Panc1 (cell line): Measurements from ENCODE around the gene MYT1. TPM values are rescaled to one million over a fixed set of nuclear protein-coding genes. Genes with fewer than 3 reads are reported as not detected.

Source experiments
- ATAC-seq: fragments of 200-7000 bp; cut with Tn5 transposase; 2 replicates; pipeline ENCODE4 v1.9.1; 2020; ENCODE audit warnings: mild to moderate bottlenecking, moderate library complexity
- BruUV-seq: library from RNA; stranded (reverse); fragments of 400-500 nt; replicated peaks from 2 replicates; lab custom pipeline; 2021; lab: Mats Ljungman, UMichigan
- CTCF ChIA-PET: fragments of 300-600 bp; sonication (Branson Sonifier 250); formaldehyde crosslinking; loops from one replicate; lab custom pipeline; 2022; ENCODE audit warnings: antibody characterized with exemption; lab: Charles Lee
- POLR2A ChIA-PET: fragments of 300-600 bp; sonication (Branson Sonifier 250); formaldehyde crosslinking; loops from one replicate; lab custom pipeline; 2022; ENCODE audit warnings: antibody characterized with exemption; lab: Charles Lee
- DNase-seq: peaks from one replicate; pipeline ENCODE4 v3.0.0-alpha.2; 2010; ENCODE audit warnings: low read depth, low spot score
- H3K27ac ChIP-seq: 2 replicates; pipeline ENCODE4 v1.5.1; 2011; ENCODE audit warnings: mild to moderate bottlenecking, low read length, inconsistent platforms
- H3K27me3 ChIP-seq: fragments of 200-500 bp; sonication (Bioruptor generic); 2 replicates; pipeline ENCODE4 v1.6.0; 2014; ENCODE audit warnings: low read length, inconsistent platforms; ENCODE audit not compliant: control insufficient read depth, insufficient read depth
- H3K36me3 ChIP-seq: fragments of 200-500 bp; sonication (Bioruptor generic); 2 replicates; pipeline ENCODE4 v1.5.1; 2014; ENCODE audit warnings: inconsistent platforms, mild to moderate bottlenecking, low read length, moderate library complexity; ENCODE audit not compliant: control insufficient read depth, insufficient read depth
- H3K4me1 ChIP-seq: 2 replicates; pipeline ENCODE4 v1.5.1; 2011; ENCODE audit warnings: inconsistent platforms, mild to moderate bottlenecking, low read length, moderate library complexity; ENCODE audit not compliant: control insufficient read depth, insufficient read depth
- H3K4me3 ChIP-seq, 2 experiments: 2 replicates each; pipeline ENCODE4 v1.5.1; 2011 to 2012; ENCODE audit warnings: low read depth in 2 of 2, low read length in 2 of 2, mild to moderate bottlenecking in 2 of 2, inconsistent platforms in 1 of 2, moderate library complexity in 1 of 2
- H3K9me3 ChIP-seq: fragments of 200-500 bp; sonication (Bioruptor generic); 2 replicates; pipeline ENCODE4 v1.5.1; 2014; ENCODE audit warnings: low read depth, mild to moderate bottlenecking, inconsistent platforms, low read length, moderate library complexity; ENCODE audit not compliant: control insufficient read depth, insufficient read depth
- POLR2AphosphoS5 ChIP-seq: IDR thresholded peaks from 2 replicates; pipeline ENCODE4 v1.6.1; 2012; ENCODE audit warnings: mild to moderate bottlenecking, low read depth, low read length, moderate library complexity
- SIN3A ChIP-seq: IDR thresholded peaks from 2 replicates; pipeline ENCODE4 v1.6.1; 2012; ENCODE audit warnings: low read depth, mild to moderate bottlenecking, low read length, moderate library complexity, borderline replicate concordance; ENCODE audit not compliant: insufficient read depth
- TCF7L2 ChIP-seq: IDR thresholded peaks from 2 replicates; pipeline ENCODE4 v1.6.1; 2011; ENCODE audit warnings: mild to moderate bottlenecking, low read depth, low read length, inconsistent platforms
- in situ Hi-C: cut with HindIII; loops from 2 replicates; pipeline ENCODE4 v1.10.0; 2016; ENCODE audit warnings: low sequenced_read_pairs, low pct_unique_long_range_greater_than_20kb
- intact Hi-C: fragments of 100-400 bp; cut with micrococcal nuclease; formaldehyde crosslinking; loops from one replicate; pipeline ENCODE4 v1.10.0; 2022; ENCODE audit not compliant: unreplicated experiment
- total RNA-seq: library from RNA; stranded (reverse); gene quantifications from one replicate; pipeline ENCODE4 v1.2.1, GENCODE V29; 2021; ENCODE audit not compliant: unreplicated experiment
- TF ChIP-seq, protein P1 (sequence below), 2 experiments: IDR thresholded peaks; 2 replicates each; pipeline ENCODE4 v1.6.1; 2011 to 2012; ENCODE audit warnings: low read depth in 2 of 2, control low read depth in 1 of 2, low read length in 1 of 2, mild to moderate bottlenecking in 1 of 2, moderate library complexity in 1 of 2; ENCODE audit not compliant: insufficient read depth in 1 of 2
- TF ChIP-seq, protein P2 (sequence below): fragments of 450-650 bp; IDR thresholded peaks from 2 replicates; pipeline ENCODE4 v1.5.1; 2017; ENCODE audit warnings: mild to moderate bottlenecking

The MYT1 gene
- total RNA-seq, 1 experiment from 2014 or later: 0.41 TPM

DNA sequence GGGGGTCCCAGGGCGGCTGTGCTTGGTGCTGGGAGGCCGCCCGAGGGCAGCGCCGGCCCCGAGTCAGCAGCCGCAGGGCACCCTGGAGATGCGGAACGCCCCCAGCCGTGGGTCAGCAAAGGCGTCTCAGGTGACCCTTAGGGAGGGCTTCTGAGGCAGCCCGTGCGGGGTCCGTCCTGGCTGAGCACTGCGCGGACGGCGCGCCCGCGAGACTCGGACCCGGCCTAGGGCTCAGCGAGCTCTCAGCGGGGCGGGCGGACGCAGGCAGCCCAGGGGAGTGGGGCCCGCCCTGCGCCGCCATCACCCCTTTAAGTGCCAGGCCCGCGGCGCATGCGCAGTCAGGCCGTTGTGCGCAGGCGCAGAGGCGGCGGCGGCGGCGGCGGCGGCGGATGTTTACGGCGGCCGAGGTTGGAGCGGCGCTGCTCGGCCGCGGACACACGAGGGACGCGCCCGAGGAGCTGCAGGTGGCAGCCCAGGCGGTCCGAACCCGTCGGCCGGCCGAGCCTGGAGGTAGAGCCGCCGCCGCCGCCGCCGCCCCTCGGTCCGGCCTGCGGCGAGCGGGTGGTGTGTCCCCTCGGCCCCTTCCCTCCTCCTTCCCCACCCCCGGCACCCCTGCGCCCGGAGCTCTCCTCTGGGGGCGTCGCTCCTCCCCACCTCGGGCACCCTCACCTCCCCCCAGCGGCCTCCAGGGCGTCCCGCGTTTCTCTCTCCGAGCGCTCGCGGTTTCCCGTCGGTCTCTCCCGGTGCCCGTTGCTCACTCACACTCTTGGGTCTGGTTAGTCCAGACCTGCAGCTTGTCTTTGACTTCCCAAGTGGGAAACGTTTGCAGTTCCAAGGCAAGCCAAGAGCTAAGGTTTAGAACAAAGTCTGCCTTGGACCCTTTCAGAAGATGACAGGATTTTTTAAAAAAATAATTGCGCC is 91.4 kb downstream of the MYT1 start, which contains the start of gene PCMTD2:
TSS of gene PCMTD2 (plus strand) at position 388 of the 921 bp plus-strand sequence. CDS start 4,218 bp downstream, outside the sequence.
- Histone ChIP-seq H3K27ac (peak within 1 kb of the TSS; percentile 88), H3K9me3 (no peaks in the 10 kb centered on the region), H3K4me3 (peak within 1 kb of the TSS; percentile 75 to 86), H3K27me3 (peaks cover 5% of the 10 kb centered on the region; the same call in 1 of the 2 replicates), H3K4me1 (peaks cover 11% of the 10 kb centered on the region), H3K36me3 (peaks cover 3% of the 10 kb centered on the region; the same call in 1 of the 2 replicates)
- TF ChIP-seq TCF7L2 (no peak), SIN3A (peak; percentile 61; the same call in 1 of the 2 replicates), POLR2AphosphoS5 (peak; percentile 69)
- POLR2A ChIA-PET: no interaction called here
- CTCF ChIA-PET: interaction anchor here (0.8 kb wide), 1 partner anchor 53 kb away, joined by 6 read pairs; no protein-coding TSS in a partner anchor
- BruUV-seq: no TSS peak
- intact Hi-C loops (no loop called here), in situ Hi-C loops (no loop called here)
- ATAC-seq (peak; percentile 95), DNase-seq (no peak)

DNA sequence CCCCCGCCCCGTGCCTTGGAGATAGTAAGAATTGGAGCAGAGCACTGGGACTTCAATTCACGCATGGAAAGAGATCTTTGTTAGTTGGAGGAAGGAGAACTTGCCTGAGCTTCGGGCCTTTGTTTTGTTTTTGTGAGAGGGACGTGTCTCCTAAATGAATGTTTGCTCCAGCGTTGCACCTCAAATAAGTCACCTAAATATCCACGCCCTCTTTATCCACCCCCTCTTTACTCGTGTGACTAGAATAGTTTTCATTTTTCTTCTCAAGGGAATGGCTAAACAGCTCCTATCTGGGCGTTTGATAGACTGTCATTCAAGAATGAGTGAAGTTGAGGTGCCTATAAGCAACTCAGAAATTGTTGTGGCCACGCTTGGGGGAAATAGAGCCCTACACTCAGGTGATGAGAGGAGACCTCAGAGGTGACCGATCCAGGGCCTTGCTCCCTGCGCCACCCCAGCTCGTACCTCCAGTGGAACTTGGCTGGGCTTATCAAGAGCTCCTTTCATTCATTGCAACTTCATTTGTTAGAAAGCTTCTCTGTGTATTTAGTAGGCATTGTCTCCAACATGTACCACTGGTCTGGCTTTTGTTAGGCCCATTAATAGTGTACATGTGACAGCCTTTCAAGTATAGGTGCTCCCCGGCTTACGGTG is 92.2 kb downstream of the MYT1 start:
- BruUV-seq: no TSS peak

More for the DNA sequence above, 92.2 kb downstream of the MYT1 start:
- ATAC-seq: no peak
- Histone ChIP-seq H3K9me3 (no peaks in the 10 kb centered on the region), H3K27ac (peak overlapping the region; percentile 82), H3K4me3 (peak overlapping the region; percentile 75 to 86), H3K4me1 (peaks cover 11% of the 10 kb centered on the region), H3K27me3 (no peaks in the 10 kb centered on the region), H3K36me3 (peaks cover 3% of the 10 kb centered on the region; the same call in 1 of the 2 replicates)
- ChIA-PET CTCF (interaction anchor here (0.8 kb wide), 1 partner anchor 54 kb away, joined by 6 read pairs; no protein-coding TSS in a partner anchor), POLR2A (no interaction called here)
- intact Hi-C loops: no loop called here
- TF ChIP-seq TCF7L2 (no peak), SIN3A (no peak), POLR2AphosphoS5 (no peak)
- TF ChIP-seq, protein P1, sequence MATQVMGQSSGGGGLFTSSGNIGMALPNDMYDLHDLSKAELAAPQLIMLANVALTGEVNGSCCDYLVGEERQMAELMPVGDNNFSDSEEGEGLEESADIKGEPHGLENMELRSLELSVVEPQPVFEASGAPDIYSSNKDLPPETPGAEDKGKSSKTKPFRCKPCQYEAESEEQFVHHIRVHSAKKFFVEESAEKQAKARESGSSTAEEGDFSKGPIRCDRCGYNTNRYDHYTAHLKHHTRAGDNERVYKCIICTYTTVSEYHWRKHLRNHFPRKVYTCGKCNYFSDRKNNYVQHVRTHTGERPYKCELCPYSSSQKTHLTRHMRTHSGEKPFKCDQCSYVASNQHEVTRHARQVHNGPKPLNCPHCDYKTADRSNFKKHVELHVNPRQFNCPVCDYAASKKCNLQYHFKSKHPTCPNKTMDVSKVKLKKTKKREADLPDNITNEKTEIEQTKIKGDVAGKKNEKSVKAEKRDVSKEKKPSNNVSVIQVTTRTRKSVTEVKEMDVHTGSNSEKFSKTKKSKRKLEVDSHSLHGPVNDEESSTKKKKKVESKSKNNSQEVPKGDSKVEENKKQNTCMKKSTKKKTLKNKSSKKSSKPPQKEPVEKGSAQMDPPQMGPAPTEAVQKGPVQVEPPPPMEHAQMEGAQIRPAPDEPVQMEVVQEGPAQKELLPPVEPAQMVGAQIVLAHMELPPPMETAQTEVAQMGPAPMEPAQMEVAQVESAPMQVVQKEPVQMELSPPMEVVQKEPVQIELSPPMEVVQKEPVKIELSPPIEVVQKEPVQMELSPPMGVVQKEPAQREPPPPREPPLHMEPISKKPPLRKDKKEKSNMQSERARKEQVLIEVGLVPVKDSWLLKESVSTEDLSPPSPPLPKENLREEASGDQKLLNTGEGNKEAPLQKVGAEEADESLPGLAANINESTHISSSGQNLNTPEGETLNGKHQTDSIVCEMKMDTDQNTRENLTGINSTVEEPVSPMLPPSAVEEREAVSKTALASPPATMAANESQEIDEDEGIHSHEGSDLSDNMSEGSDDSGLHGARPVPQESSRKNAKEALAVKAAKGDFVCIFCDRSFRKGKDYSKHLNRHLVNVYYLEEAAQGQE (IDR thresholded peaks at IDR 0.05; ENCODE audit: insufficient read depth in 1 of 2, low read depth in 2 of 2, low read length in 1 of 2): no peak
- TF ChIP-seq, protein P2, sequence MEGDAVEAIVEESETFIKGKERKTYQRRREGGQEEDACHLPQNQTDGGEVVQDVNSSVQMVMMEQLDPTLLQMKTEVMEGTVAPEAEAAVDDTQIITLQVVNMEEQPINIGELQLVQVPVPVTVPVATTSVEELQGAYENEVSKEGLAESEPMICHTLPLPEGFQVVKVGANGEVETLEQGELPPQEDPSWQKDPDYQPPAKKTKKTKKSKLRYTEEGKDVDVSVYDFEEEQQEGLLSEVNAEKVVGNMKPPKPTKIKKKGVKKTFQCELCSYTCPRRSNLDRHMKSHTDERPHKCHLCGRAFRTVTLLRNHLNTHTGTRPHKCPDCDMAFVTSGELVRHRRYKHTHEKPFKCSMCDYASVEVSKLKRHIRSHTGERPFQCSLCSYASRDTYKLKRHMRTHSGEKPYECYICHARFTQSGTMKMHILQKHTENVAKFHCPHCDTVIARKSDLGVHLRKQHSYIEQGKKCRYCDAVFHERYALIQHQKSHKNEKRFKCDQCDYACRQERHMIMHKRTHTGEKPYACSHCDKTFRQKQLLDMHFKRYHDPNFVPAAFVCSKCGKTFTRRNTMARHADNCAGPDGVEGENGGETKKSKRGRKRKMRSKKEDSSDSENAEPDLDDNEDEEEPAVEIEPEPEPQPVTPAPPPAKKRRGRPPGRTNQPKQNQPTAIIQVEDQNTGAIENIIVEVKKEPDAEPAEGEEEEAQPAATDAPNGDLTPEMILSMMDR: no peak
- in situ Hi-C loops: no loop called here
- no peak for DNase-seq
